DND-41 (cell line): Measurements from ENCODE around the gene BRAT1.
"Not testable (repeated sequence)": the region's sequence is repeated elsewhere in the genome, so short reads cannot be mapped to it uniquely, and the experiment has no call there.

Experiments
- ATAC-seq: fragments of 200-7000 bp; cut with Tn5 transposase; 3 replicates; pipeline ENCODE4 v1.9.1; 2021; ENCODE audit warnings: low read depth; ENCODE audit not compliant: insufficient read depth
- DNase-seq: peaks from one replicate; pipeline ENCODE4 v3.0.0-alpha.2; 2020
- H2AFZ ChIP-seq: 2 replicates; pipeline ENCODE4 v1.6.0; 2012; ENCODE audit warnings: low read depth, low read length
- H3K27ac ChIP-seq: 2 replicates; pipeline ENCODE4 v1.5.1; 2012; ENCODE audit warnings: low read length, inconsistent platforms
- H3K27me3 ChIP-seq: fragments of 200-600 bp; sonication (generic); 2 replicates; pipeline ENCODE4 v1.6.0; 2012; ENCODE audit warnings: low read length, mild to moderate bottlenecking, inconsistent platforms; ENCODE audit not compliant: insufficient read depth, poor library complexity
- H3K36me3 ChIP-seq: 2 replicates; pipeline ENCODE4 v1.5.1; 2012; ENCODE audit warnings: low read length, inconsistent platforms; ENCODE audit not compliant: insufficient read depth
- H3K4me1 ChIP-seq: 2 replicates; pipeline ENCODE4 v1.5.1; 2012; ENCODE audit warnings: mild to moderate bottlenecking, low read length; ENCODE audit not compliant: insufficient read depth
- H3K4me2 ChIP-seq: 2 replicates; pipeline ENCODE4 v1.6.0; 2012; ENCODE audit warnings: mild to moderate bottlenecking, moderate library complexity, low read length, inconsistent platforms; ENCODE audit not compliant: insufficient read depth
- H3K4me3 ChIP-seq, 2 experiments: fragments of 200-600 bp in 1 of 2; shearing (Covaris generic) in 1 of 2; 2 replicates each; pipeline ENCODE4 v1.5.1; 2012 to 2016; ENCODE audit warnings: inconsistent platforms in 2 of 2, low read length in 2 of 2, mild to moderate bottlenecking in 2 of 2, low read depth in 1 of 2, moderate library complexity in 1 of 2
- H3K79me2 ChIP-seq: 2 replicates; pipeline ENCODE4 v1.6.0; 2012; ENCODE audit warnings: low read length, inconsistent platforms; ENCODE audit not compliant: insufficient read depth
- H3K9ac ChIP-seq: 2 replicates; pipeline ENCODE4 v1.6.0; 2012; ENCODE audit warnings: low read depth, mild to moderate bottlenecking, inconsistent platforms, low read length, moderate library complexity
- H3K9me3 ChIP-seq: 2 replicates; pipeline ENCODE4 v1.5.1; 2012; ENCODE audit warnings: low read length, moderate library complexity, mild to moderate bottlenecking, inconsistent platforms; ENCODE audit not compliant: insufficient read depth, severe bottlenecking
- H4K20me1 ChIP-seq: 2 replicates; pipeline ENCODE4 v1.6.0; 2012; ENCODE audit warnings: low read length; ENCODE audit not compliant: insufficient read depth
- EZH2 ChIP-seq: IDR thresholded peaks from 3 replicates; pipeline ENCODE4 v1.6.1; 2012; ENCODE audit warnings: borderline replicate concordance, low read depth, mild to moderate bottlenecking, moderate library complexity, low read length, inconsistent platforms; ENCODE audit not compliant: severe bottlenecking
- TF ChIP-seq, protein P1 (sequence below): IDR thresholded peaks from 2 replicates; pipeline ENCODE4 v1.5.1; 2012; ENCODE audit warnings: borderline replicate concordance, low read length, moderate library complexity, mild to moderate bottlenecking; ENCODE audit not compliant: poor library complexity, severe bottlenecking; ENCODE audit errors: extremely low read depth

BRAT1 gene

DNA sequence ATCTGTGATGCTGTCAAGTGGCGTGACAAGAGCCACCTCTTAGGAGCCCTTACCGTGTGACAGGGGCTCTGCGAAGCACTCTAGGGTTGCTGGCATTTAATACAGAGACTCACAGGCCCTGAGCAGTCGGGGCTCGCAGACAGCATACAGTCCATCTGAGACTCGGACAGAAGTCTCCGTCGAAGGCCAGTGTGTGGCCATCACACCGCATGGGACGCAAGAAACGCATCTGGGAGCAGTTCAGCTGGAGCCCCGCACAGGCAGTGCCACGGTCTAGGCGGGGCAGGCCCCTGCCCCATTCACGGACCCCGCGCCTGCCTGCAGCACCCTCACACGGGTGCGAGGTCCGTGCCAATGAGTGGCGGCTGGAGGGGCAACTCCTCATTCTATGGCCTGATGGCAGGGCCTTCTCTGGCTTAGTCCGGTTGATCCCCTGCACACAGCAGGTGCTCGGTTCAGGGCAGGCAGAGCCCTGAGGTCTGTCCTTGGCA is 37.1 kb upstream of the BRAT1 start:
- H3K36me3 ChIP-seq = peaks cover 26% of the 10 kb centered on the region; the same call in 1 of the 2 replicates
- DNase-seq (no peak), ATAC-seq (no peak)
- TF ChIP-seq, protein P1, sequence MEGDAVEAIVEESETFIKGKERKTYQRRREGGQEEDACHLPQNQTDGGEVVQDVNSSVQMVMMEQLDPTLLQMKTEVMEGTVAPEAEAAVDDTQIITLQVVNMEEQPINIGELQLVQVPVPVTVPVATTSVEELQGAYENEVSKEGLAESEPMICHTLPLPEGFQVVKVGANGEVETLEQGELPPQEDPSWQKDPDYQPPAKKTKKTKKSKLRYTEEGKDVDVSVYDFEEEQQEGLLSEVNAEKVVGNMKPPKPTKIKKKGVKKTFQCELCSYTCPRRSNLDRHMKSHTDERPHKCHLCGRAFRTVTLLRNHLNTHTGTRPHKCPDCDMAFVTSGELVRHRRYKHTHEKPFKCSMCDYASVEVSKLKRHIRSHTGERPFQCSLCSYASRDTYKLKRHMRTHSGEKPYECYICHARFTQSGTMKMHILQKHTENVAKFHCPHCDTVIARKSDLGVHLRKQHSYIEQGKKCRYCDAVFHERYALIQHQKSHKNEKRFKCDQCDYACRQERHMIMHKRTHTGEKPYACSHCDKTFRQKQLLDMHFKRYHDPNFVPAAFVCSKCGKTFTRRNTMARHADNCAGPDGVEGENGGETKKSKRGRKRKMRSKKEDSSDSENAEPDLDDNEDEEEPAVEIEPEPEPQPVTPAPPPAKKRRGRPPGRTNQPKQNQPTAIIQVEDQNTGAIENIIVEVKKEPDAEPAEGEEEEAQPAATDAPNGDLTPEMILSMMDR = no peak
- TF ChIP-seq EZH2 = no peak
- H3K4me1 ChIP-seq = no peaks in the 10 kb centered on the region
- H3K27me3 ChIP-seq = no peaks in the 10 kb centered on the region
- H4K20me1 ChIP-seq = no peaks in the 10 kb centered on the region; the same call in 1 of the 2 replicates
- no peak overlapping the region for H3K27ac ChIP-seq
- H3K79me2 ChIP-seq = no peaks in the 10 kb centered on the region
- no peak overlapping the region for H3K4me2 ChIP-seq
- H3K4me3 ChIP-seq = no peak overlapping the region
- no peaks in the 10 kb centered on the region for H3K9me3 ChIP-seq
- H3K9ac ChIP-seq = no peak overlapping the region
- no peak overlapping the region for H2AFZ ChIP-seq

DNA sequence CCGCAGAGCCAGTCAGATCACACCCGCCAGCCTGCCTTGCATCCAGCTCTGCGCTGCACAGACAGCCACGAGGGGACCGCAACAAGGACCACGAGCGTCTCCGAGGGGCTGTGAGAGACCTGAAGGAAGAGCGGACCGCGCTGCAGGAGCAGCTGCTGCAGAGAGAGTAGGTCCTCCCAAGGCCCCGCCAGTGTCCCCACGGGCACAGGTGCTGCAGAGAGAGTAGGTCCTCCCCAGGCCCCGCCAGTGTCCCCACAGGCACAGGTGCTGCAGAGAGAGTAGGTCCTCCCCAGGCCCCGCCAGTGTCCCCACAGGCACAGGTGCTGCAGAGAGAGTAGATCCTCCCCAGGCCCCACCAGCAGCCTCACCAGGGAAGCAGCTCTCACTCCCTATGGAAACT is 34.6 kb upstream of the BRAT1 start:
- H3K36me3 ChIP-seq = peaks cover 19% of the 10 kb centered on the region
- not testable (repeated sequence) for DNase-seq, H3K4me1 ChIP-seq, H4K20me1 ChIP-seq, H3K4me3 ChIP-seq, ATAC-seq, H3K9me3 ChIP-seq, H3K27ac ChIP-seq, H3K4me2 ChIP-seq, H3K79me2 ChIP-seq, H2AFZ ChIP-seq, H3K27me3 ChIP-seq, H3K9ac ChIP-seq

DNA sequence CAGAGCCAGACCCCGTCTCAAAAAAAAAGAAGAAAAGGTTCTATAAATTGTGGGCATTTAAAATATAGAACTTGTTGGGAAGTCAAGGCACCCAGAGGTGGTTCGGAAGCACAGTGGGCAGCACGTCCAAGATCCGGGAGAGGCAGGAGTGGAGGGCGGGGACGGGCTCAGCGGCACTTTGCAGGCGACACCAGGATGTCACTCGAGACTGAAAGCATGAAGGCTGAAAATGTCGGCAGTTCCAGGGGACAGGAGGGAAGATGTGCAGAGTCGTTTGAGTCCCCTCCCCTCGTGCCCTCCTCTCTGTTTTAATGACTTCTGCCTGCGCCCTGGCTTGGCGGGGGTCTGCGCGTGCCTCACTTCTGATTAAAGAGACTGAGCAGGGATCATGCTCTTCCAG is 34.0 kb upstream of the BRAT1 start:
- H3K27me3 ChIP-seq = no peaks in the 10 kb centered on the region
- DNase-seq = no peak
- peaks cover 16% of the 10 kb centered on the region for H3K36me3 ChIP-seq
- H3K27ac ChIP-seq = no peak overlapping the region
- H2AFZ ChIP-seq = no peak overlapping the region
- no peaks in the 10 kb centered on the region for H3K9me3 ChIP-seq
- no peak overlapping the region for H3K4me3 ChIP-seq
- H3K79me2 ChIP-seq = no peaks in the 10 kb centered on the region
- TF ChIP-seq EZH2 = no peak
- ATAC-seq = no peak
- no peaks in the 10 kb centered on the region for H3K4me1 ChIP-seq
- H3K9ac ChIP-seq = no peak overlapping the region
- no peaks in the 10 kb centered on the region for H4K20me1 ChIP-seq
- H3K4me2 ChIP-seq = no peak overlapping the region

DNA sequence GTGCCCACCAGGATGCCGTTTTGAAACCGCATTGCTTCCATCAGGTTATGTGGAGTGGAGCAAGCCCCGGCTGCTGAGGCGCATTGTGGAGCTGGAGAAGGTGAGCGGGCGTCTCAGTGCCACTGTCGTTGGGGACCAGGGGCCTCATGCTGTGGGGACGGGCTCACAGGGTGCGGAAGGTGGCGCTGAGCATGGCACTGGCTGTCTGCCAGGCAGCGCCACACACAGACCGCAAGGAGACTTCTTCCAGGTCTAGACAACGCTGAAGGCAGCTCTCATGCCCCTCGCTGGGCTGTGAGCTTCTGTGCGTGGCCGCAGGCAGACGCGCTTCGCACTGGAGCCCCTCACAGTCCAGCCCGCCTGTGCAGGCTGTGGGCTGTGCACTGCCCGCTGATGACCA is 32.5 kb upstream of the BRAT1 start:
- H3K9me3 ChIP-seq = no peaks in the 10 kb centered on the region
- H3K27me3 ChIP-seq = no peaks in the 10 kb centered on the region
- no peaks in the 10 kb centered on the region for H3K79me2 ChIP-seq
- H2AFZ ChIP-seq = no peak overlapping the region
- no peak overlapping the region for H3K27ac ChIP-seq
- no peak for ATAC-seq
- no peaks in the 10 kb centered on the region for H4K20me1 ChIP-seq
- no peak overlapping the region for H3K9ac ChIP-seq
- H3K4me3 ChIP-seq = no peak overlapping the region
- TF ChIP-seq, protein P1 = no peak
- TF ChIP-seq EZH2 = no peak
- no peak for DNase-seq
- no peaks in the 10 kb centered on the region for H3K4me1 ChIP-seq
- no peak overlapping the region for H3K4me2 ChIP-seq
- H3K36me3 ChIP-seq = peaks cover 8% of the 10 kb centered on the region
